ENCODE measurements around the gene CREB3L2.

CREB3L2 gene

GRCh38 chr7:137940656-137941518 is 61.0 kb downstream of the CREB3L2 start:
- Histone ChIP-seq H3K9me3 (ENCODE audit: control insufficient read depth, insufficient read depth, low read length) (no peaks in the 10 kb centered on the region), H3K4me1 (ENCODE audit: insufficient read depth, low read length) (peaks cover 30% of the 10 kb centered on the region)

GRCh38 chr7:137940218-137940617 is 61.7 kb downstream of the CREB3L2 start:
- Histone ChIP-seq H3K4me1 (ENCODE audit: insufficient read depth, low read length) (peaks cover 36% of the 10 kb centered on the region), H3K36me3 (ENCODE audit: insufficient read depth, low read length) (no peaks in the 10 kb centered on the region), H3K9ac (ENCODE audit: low read depth, low read length) (no peak overlapping the region), H3K9me3 (ENCODE audit: control insufficient read depth, insufficient read depth, low read length) (no peaks in the 10 kb centered on the region)

More at GRCh38 chr7:137940656-137941518, 61.0 kb downstream of the CREB3L2 start:
- H3K9ac ChIP-seq (ENCODE audit: low read depth, low read length), result no peak overlapping the region
- no peaks in the 10 kb centered on the region for H3K36me3 ChIP-seq (ENCODE audit: insufficient read depth, low read length)

- H3K36me3 ChIP-seq (ENCODE audit: insufficient read depth, low read length), result no peaks in the 10 kb centered on the region
- peaks cover 35% of the 10 kb centered on the region; the same call in 1 of the 2 replicates for H3K4me1 ChIP-seq (ENCODE audit: insufficient read depth, low read length)
- no peak overlapping the region for H3K9ac ChIP-seq (ENCODE audit: low read depth, low read length)
- H3K9me3 ChIP-seq (ENCODE audit: control insufficient read depth, insufficient read depth, low read length), result no peaks in the 10 kb centered on the region
Measured at GRCh38 chr7:137937202-137937560, 64.7 kb downstream of the CREB3L2 start.

- Histone ChIP-seq H3K9ac (ENCODE audit: low read depth, low read length) (no peak overlapping the region), H3K4me1 (ENCODE audit: insufficient read depth, low read length) (peaks cover 35% of the 10 kb centered on the region; the same call in 1 of the 2 replicates), H3K9me3 (ENCODE audit: control insufficient read depth, insufficient read depth, low read length) (no peaks in the 10 kb centered on the region)
Measured at GRCh38 chr7:137936509-137937201, 65.2 kb downstream of the CREB3L2 start.

GRCh38 chr7:137935884-137936508 is 65.9 kb downstream of the CREB3L2 start:
- Histone ChIP-seq H3K4me1 (ENCODE audit: insufficient read depth, low read length) (peaks cover 35% of the 10 kb centered on the region; the same call in 1 of the 2 replicates), H3K36me3 (ENCODE audit: insufficient read depth, low read length) (no peaks in the 10 kb centered on the region), H3K9me3 (ENCODE audit: control insufficient read depth, insufficient read depth, low read length) (no peaks in the 10 kb centered on the region), H3K9ac (ENCODE audit: low read depth, low read length) (no peak overlapping the region)

More at GRCh38 chr7:137936509-137937201, 65.2 kb downstream of the CREB3L2 start:
- no peaks in the 10 kb centered on the region for H3K36me3 ChIP-seq (ENCODE audit: insufficient read depth, low read length)

GRCh38 chr7:137934941-137935883 is 66.7 kb downstream of the CREB3L2 start:
- H3K36me3 ChIP-seq (ENCODE audit: insufficient read depth, low read length), result no peaks in the 10 kb centered on the region
- H3K9me3 ChIP-seq (ENCODE audit: control insufficient read depth, insufficient read depth, low read length), result no peaks in the 10 kb centered on the region
- peaks cover 35% of the 10 kb centered on the region; the same call in 1 of the 2 replicates for H3K4me1 ChIP-seq (ENCODE audit: insufficient read depth, low read length)
- H3K9ac ChIP-seq (ENCODE audit: low read depth, low read length), result no peak overlapping the region

GRCh38 chr7:137934176-137934826 is 67.6 kb downstream of the CREB3L2 start:
- Histone ChIP-seq H3K4me1 (ENCODE audit: insufficient read depth, low read length) (peaks cover 35% of the 10 kb centered on the region; the same call in 1 of the 2 replicates), H3K9ac (ENCODE audit: low read depth, low read length) (no peak overlapping the region), H3K9me3 (ENCODE audit: control insufficient read depth, insufficient read depth, low read length) (no peaks in the 10 kb centered on the region), H3K36me3 (ENCODE audit: insufficient read depth, low read length) (no peaks in the 10 kb centered on the region)

- H3K4me1 ChIP-seq (ENCODE audit: insufficient read depth, low read length), result peaks cover 35% of the 10 kb centered on the region; the same call in 1 of the 2 replicates
- no peaks in the 10 kb centered on the region for H3K9me3 ChIP-seq (ENCODE audit: control insufficient read depth, insufficient read depth, low read length)
- H3K36me3 ChIP-seq (ENCODE audit: insufficient read depth, low read length), result no peaks in the 10 kb centered on the region
- no peak overlapping the region for H3K9ac ChIP-seq (ENCODE audit: low read depth, low read length)
Measured at GRCh38 chr7:137933270-137934017, 68.4 kb downstream of the CREB3L2 start.

- Histone ChIP-seq H3K36me3 (ENCODE audit: insufficient read depth, low read length) (no peaks in the 10 kb centered on the region), H3K4me1 (ENCODE audit: insufficient read depth, low read length) (peaks cover 35% of the 10 kb centered on the region; the same call in 1 of the 2 replicates), H3K9me3 (ENCODE audit: control insufficient read depth, insufficient read depth, low read length) (no peaks in the 10 kb centered on the region), H3K9ac (ENCODE audit: low read depth, low read length) (no peak overlapping the region)
Measured at GRCh38 chr7:137932881-137933269, 69.0 kb downstream of the CREB3L2 start.

GRCh38 chr7:137931823-137932222 is 70.1 kb downstream of the CREB3L2 start:
- no peaks in the 10 kb centered on the region for H3K36me3 ChIP-seq (ENCODE audit: insufficient read depth, low read length)
- H3K4me1 ChIP-seq (ENCODE audit: insufficient read depth, low read length), result peaks cover 30% of the 10 kb centered on the region; the same call in 1 of the 2 replicates
- no peak overlapping the region for H3K9ac ChIP-seq (ENCODE audit: low read depth, low read length)
- no peaks in the 10 kb centered on the region for H3K9me3 ChIP-seq (ENCODE audit: control insufficient read depth, insufficient read depth, low read length)

- peaks cover 18% of the 10 kb centered on the region; the same call in 1 of the 2 replicates for H3K4me1 ChIP-seq (ENCODE audit: insufficient read depth, low read length)
- H3K9ac ChIP-seq (ENCODE audit: low read depth, low read length), result no peak overlapping the region
- no peaks in the 10 kb centered on the region for H3K9me3 ChIP-seq (ENCODE audit: control insufficient read depth, insufficient read depth, low read length)
- H3K36me3 ChIP-seq (ENCODE audit: insufficient read depth, low read length), result no peaks in the 10 kb centered on the region; the same call in 1 of the 2 replicates
Measured at GRCh38 chr7:137930581-137930980, 71.3 kb downstream of the CREB3L2 start.

- H3K4me1 ChIP-seq (ENCODE audit: insufficient read depth, low read length), result peaks cover 10% of the 10 kb centered on the region; the same call in 1 of the 2 replicates
- H3K9me3 ChIP-seq (ENCODE audit: control insufficient read depth, insufficient read depth, low read length), result no peaks in the 10 kb centered on the region
- H3K9ac ChIP-seq (ENCODE audit: low read depth, low read length), result no peak overlapping the region
- H3K36me3 ChIP-seq (ENCODE audit: insufficient read depth, low read length), result peaks cover 6% of the 10 kb centered on the region; the same call in 1 of the 2 replicates
Measured at GRCh38 chr7:137928626-137929025, 73.3 kb downstream of the CREB3L2 start.
